AG04450 (cell line): ENCODE data around the gene AKAP12. TPM values are rescaled to one million over a fixed set of nuclear protein-coding genes. Genes with fewer than 3 reads are reported as not detected.

Experiments used
- CTCF ChIA-PET: fragments of 300-600, 350-600 bp; formaldehyde crosslinking; extraction: SDS; loops from one replicate; lab custom pipeline; 2022; ENCODE audit warnings: antibody characterized with exemption, inconsistent platforms; lab: Charles Lee
- POLR2A ChIA-PET: fragments of 350-600 bp; formaldehyde crosslinking; extraction: SDS; loops from one replicate; lab custom pipeline; 2021; ENCODE audit warnings: antibody characterized with exemption, inconsistent platforms; lab: Yijun Ruan, JAX
- DNase-seq: peaks from one replicate; pipeline ENCODE4 v3.0.0-alpha.2; 2011; ENCODE audit warnings: low read depth, low spot score
- H3K27ac ChIP-seq: one replicate; pipeline ENCODE4 v1.5.1; 2012; ENCODE audit warnings: low read depth, low read length, control low read depth
- H3K27me3 ChIP-seq: one replicate; pipeline ENCODE4 v1.6.0; 2012; ENCODE audit warnings: low read length; ENCODE audit not compliant: control insufficient read depth, insufficient read depth
- H3K4me3 ChIP-seq: 2 replicates; pipeline ENCODE4 v1.5.1; 2011; ENCODE audit warnings: mild to moderate bottlenecking, low read depth, low read length, control low read depth
- H3K9me3 ChIP-seq: 2 replicates; pipeline ENCODE4 v1.5.1; 2012; ENCODE audit warnings: low read length; ENCODE audit not compliant: control insufficient read depth, insufficient read depth
- CTCF ChIP-seq: IDR thresholded peaks from 2 replicates; pipeline ENCODE4 v1.5.1; 2011; ENCODE audit warnings: low read depth, low read length, control low read depth, inconsistent platforms
- polyA plus RNA-seq: library from polyadenylated mRNA; depleted of rRNA; stranded (reverse); fragments of >200 nt; gene quantifications from 2 replicates; pipeline ENCODE4 v1.2.3, GENCODE V29; 2011

AKAP12 gene
- polyA plus RNA-seq, 1 experiment, result 73.2 TPM

GRCh38 chr6:151285122-151285521 lies 45.4 kb downstream of the AKAP12 start:
- no peak for DNase-seq
- no peak for TF ChIP-seq CTCF
- CTCF ChIA-PET, result interaction anchor here (1.8 kb wide), 1 partner anchor 39 kb away, joined by 6 read pairs; no protein-coding TSS in a partner anchor
- H3K27ac ChIP-seq, result no peak overlapping the region
- POLR2A ChIA-PET, result no interaction called here
- no peaks in the 10 kb centered on the region for H3K9me3 ChIP-seq
- H3K4me3 ChIP-seq, result no peak overlapping the region
- no peaks in the 10 kb centered on the region for H3K27me3 ChIP-seq

DNA sequence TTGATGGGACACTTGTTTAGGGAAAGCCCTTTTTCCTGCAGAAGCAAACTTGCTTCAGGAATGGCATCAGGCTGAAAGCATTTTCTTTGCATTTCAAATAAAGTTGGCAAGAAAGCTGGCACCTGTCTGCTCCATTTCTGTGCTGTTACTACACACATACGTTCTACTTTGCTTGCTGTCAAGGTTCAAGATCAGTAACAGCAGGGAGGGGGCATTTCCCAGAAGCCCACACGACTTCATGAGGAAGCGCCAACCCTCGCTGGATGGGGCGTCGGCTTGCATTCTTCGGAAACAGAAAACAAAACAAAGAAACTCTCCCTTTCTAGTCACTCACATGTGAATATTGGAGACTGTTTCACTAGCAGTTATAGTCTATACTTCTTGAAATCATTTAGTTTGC lies 46.4 kb downstream of the AKAP12 start:
- Histone ChIP-seq H3K4me3 (no peak overlapping the region), H3K27me3 (no peaks in the 10 kb centered on the region), H3K27ac (no peak overlapping the region), H3K9me3 (no peaks in the 10 kb centered on the region)
- POLR2A ChIA-PET, result no interaction called here
- CTCF ChIA-PET, result interaction anchor here (0.6 kb wide), 1 partner anchor 214 kb away, joined by 3 read pairs; no protein-coding TSS in a partner anchor
- DNase-seq, result no peak
- no peak for TF ChIP-seq CTCF

GRCh38 chr6:151288712-151289398 lies 49.1 kb downstream of the AKAP12 start:
- DNase-seq, result no peak
- no peak for TF ChIP-seq CTCF
- Histone ChIP-seq H3K4me3 (no peak overlapping the region), H3K9me3 (no peaks in the 10 kb centered on the region), H3K27ac (no peak overlapping the region), H3K27me3 (no peaks in the 10 kb centered on the region)
- CTCF ChIA-PET, result interaction anchor here (1.7 to 1.9 kb wide), 2 partner anchors 35 to 397 kb away, joined by 4 to 9 read pairs; no protein-coding TSS in a partner anchor
- POLR2A ChIA-PET, result no interaction called here

- ChIA-PET POLR2A (no interaction called here), CTCF (interaction anchor here (1.7 to 1.9 kb wide), 2 partner anchors 35 to 398 kb away, joined by 4 to 9 read pairs; no protein-coding TSS in a partner anchor)
- Histone ChIP-seq H3K9me3 (no peaks in the 10 kb centered on the region), H3K27me3 (no peaks in the 10 kb centered on the region), H3K27ac (no peak overlapping the region), H3K4me3 (no peak overlapping the region)
- no peak for TF ChIP-seq CTCF
- DNase-seq, result no peak
Observed at GRCh38 chr6:151289399-151290007, 49.7 kb downstream of the AKAP12 start.
